Endodermal cell (in vitro differentiated cells): Measurements from ENCODE around the gene SART3. TPM values are rescaled to one million over a fixed set of nuclear protein-coding genes. Genes with fewer than 3 reads are reported as not detected.

ENCODE experiments used
- DNase-seq: peaks from one replicate; pipeline ENCODE4 v3.0.0-alpha.2; 2017
- H3K27ac ChIP-seq: 2 replicates; pipeline ENCODE4 v1.5.1; 2013; ENCODE audit warnings: mild to moderate bottlenecking, low read depth, low read length, moderate library complexity
- H3K27me3 ChIP-seq: 2 replicates; pipeline ENCODE4 v1.6.1; 2013; ENCODE audit warnings: mild to moderate bottlenecking, low read length, moderate library complexity; ENCODE audit not compliant: insufficient read depth, control insufficient read depth, poor library complexity, severe bottlenecking
- H3K36me3 ChIP-seq: 2 replicates; pipeline ENCODE4 v1.7.0; 2013; ENCODE audit warnings: mild to moderate bottlenecking, low read length, moderate library complexity; ENCODE audit not compliant: control insufficient read depth, insufficient read depth
- H3K4me1 ChIP-seq: one replicate; pipeline ENCODE4 v1.7.0; 2013; ENCODE audit warnings: low read length; ENCODE audit not compliant: control insufficient read depth, insufficient read depth
- H3K4me3 ChIP-seq: 2 replicates; pipeline ENCODE4 v1.5.1; 2013; ENCODE audit warnings: mild to moderate bottlenecking, low read length, moderate library complexity
- H3K9ac ChIP-seq: 2 replicates; pipeline ENCODE4 v1.6.1; 2013; ENCODE audit warnings: mild to moderate bottlenecking, low read length, moderate library complexity; ENCODE audit not compliant: poor library complexity, severe bottlenecking; ENCODE audit errors: extremely low read depth
- H3K9me3 ChIP-seq: 2 replicates; pipeline ENCODE4 v1.6.1; 2013; ENCODE audit warnings: mild to moderate bottlenecking, low read length, moderate library complexity; ENCODE audit not compliant: control insufficient read depth
- H3K27ac Mint-ChIP-seq: 2 replicates; pipeline ENCODE4 v1.8.0; 2020; ENCODE audit warnings: mixed read lengths
- H3K27me3 Mint-ChIP-seq: 2 replicates; pipeline ENCODE4 v1.8.0; 2021; ENCODE audit warnings: mild to moderate bottlenecking, mixed read lengths; ENCODE audit not compliant: insufficient read depth
- H3K36me3 Mint-ChIP-seq: 2 replicates; pipeline ENCODE4 v1.8.0; 2020; ENCODE audit warnings: low read depth, mixed read lengths
- H3K4me1 Mint-ChIP-seq: 2 replicates; pipeline ENCODE4 v1.8.0; 2020; ENCODE audit warnings: mixed read lengths
- H3K4me3 Mint-ChIP-seq: 2 replicates; pipeline ENCODE4 v1.8.0; 2020; ENCODE audit warnings: mild to moderate bottlenecking, moderate library complexity, mixed read lengths
- H3K9me3 Mint-ChIP-seq: 2 replicates; pipeline ENCODE4 v1.8.0; 2020; ENCODE audit warnings: mild to moderate bottlenecking, mixed read lengths
- CTCF ChIP-seq: fragments of 200-600 bp; sonication (generic); conservative IDR thresholded peaks from 2 replicates; pipeline ENCODE4 v1.5.0; 2021; ENCODE audit warnings: antibody characterized with exemption, mild to moderate bottlenecking
- WGBS, 2 experiments: methylation state at CpG; one replicate each; pipeline versions ENCODE4 v1.1.5 to v1.1.7; 2013; ENCODE audit warnings: missing lambda C conversion rate in 2 of 2, mixed read lengths in 1 of 2; ENCODE audit not compliant: insufficient coverage in 1 of 2, insufficient read length in 1 of 2; 5-methylcytosine and 5-hydroxymethylcytosine counted together
- total RNA-seq, 2 donors: library from RNA; stranded (reverse); fragmentation: NEBNext Ultra II Directional in 1 of 2; extraction: Animal tissue kit (Norgen Biotek cat#: 25700) in 1 of 2; gene quantifications; 2 replicates in 1 of 2; 3 replicates in 1 of 2; pipeline ENCODE4 v1.2.1, GENCODE V29; 2021

SART3 gene
- total RNA-seq, 2 donors from 2014 or later = 83.5 to 86.2 TPM

GRCh38 chr12:108586306-108586705 lies 25.3 kb upstream of the SART3 start:
- Mint-ChIP-seq H3K36me3 (no peaks in the 10 kb centered on the region), H3K4me3 (no peak overlapping the region)

GRCh38 chr12:108585864-108586263 lies 24.9 kb upstream of the SART3 start:
- H3K27ac ChIP-seq = no peak overlapping the region
- no peaks in the 10 kb centered on the region for H3K36me3 Mint-ChIP-seq
- 95% methylated on average over 3 to 4 of the region's 4 CpGs for WGBS, 2 experiments
- H3K4me1 Mint-ChIP-seq = peaks cover 3% of the 10 kb centered on the region
- no peaks in the 10 kb centered on the region for H3K4me1 ChIP-seq
- H3K9me3 ChIP-seq = no peaks in the 10 kb centered on the region
- TF ChIP-seq CTCF = no peak
- H3K27ac Mint-ChIP-seq = no peak overlapping the region
- DNase-seq = no peak
- no peaks in the 10 kb centered on the region for H3K27me3 Mint-ChIP-seq
- H3K9me3 Mint-ChIP-seq = no peaks in the 10 kb centered on the region
- no peaks in the 10 kb centered on the region for H3K27me3 ChIP-seq
- no peak overlapping the region for H3K4me3 Mint-ChIP-seq
- H3K36me3 ChIP-seq = no peaks in the 10 kb centered on the region
- no peak overlapping the region for H3K9ac ChIP-seq
- H3K4me3 ChIP-seq = no peak overlapping the region

More at GRCh38 chr12:108586306-108586705, 25.3 kb upstream of the SART3 start:
- Histone ChIP-seq H3K4me1 (no peaks in the 10 kb centered on the region), H3K27me3 (no peaks in the 10 kb centered on the region), H3K4me3 (no peak overlapping the region), H3K27ac (no peak overlapping the region), H3K9me3 (no peaks in the 10 kb centered on the region), H3K9ac (no peak overlapping the region), H3K36me3 (no peaks in the 10 kb centered on the region)
- H3K27me3 Mint-ChIP-seq = no peaks in the 10 kb centered on the region
- no peaks in the 10 kb centered on the region for H3K9me3 Mint-ChIP-seq
- TF ChIP-seq CTCF = no peak
- 89 to 91% methylated on average over 8 to 11 of the region's 11 CpGs for WGBS, 2 experiments
- no peak for DNase-seq
- peaks cover 3% of the 10 kb centered on the region for H3K4me1 Mint-ChIP-seq
- no peak overlapping the region for H3K27ac Mint-ChIP-seq

GRCh38 chr12:108584456-108585065 lies 23.6 kb upstream of the SART3 start:
- no peak overlapping the region for H3K4me3 ChIP-seq
- WGBS, 2 experiments = 80 to 92% methylated on average over 1 to 3 of the region's 3 CpGs
- no peak for DNase-seq
- H3K9ac ChIP-seq = no peak overlapping the region
- no peak for TF ChIP-seq CTCF
- no peaks in the 10 kb centered on the region for H3K9me3 ChIP-seq
- no peaks in the 10 kb centered on the region for H3K4me1 ChIP-seq
- H3K27ac ChIP-seq = no peak overlapping the region
- H3K36me3 ChIP-seq = no peaks in the 10 kb centered on the region
- H3K27me3 ChIP-seq = no peaks in the 10 kb centered on the region
- H3K36me3 Mint-ChIP-seq = no peaks in the 10 kb centered on the region
- no peaks in the 10 kb centered on the region for H3K9me3 Mint-ChIP-seq
- H3K27me3 Mint-ChIP-seq = no peaks in the 10 kb centered on the region
- H3K4me3 Mint-ChIP-seq = no peak overlapping the region
- peaks cover 3% of the 10 kb centered on the region for H3K4me1 Mint-ChIP-seq
- no peak overlapping the region for H3K27ac Mint-ChIP-seq
